Fibroblast of gingiva (primary cell): ENCODE results near the gene SERPINB5.
"Not testable (repeated sequence)": the region's sequence is repeated elsewhere in the genome, so short reads cannot be mapped to it uniquely, and the experiment has no call there.

Source experiments
- DNase-seq: peaks from one replicate; pipeline ENCODE4 v3.0.0-alpha.2; 2011; ENCODE audit warnings: low read depth

Gene SERPINB5, protein sequence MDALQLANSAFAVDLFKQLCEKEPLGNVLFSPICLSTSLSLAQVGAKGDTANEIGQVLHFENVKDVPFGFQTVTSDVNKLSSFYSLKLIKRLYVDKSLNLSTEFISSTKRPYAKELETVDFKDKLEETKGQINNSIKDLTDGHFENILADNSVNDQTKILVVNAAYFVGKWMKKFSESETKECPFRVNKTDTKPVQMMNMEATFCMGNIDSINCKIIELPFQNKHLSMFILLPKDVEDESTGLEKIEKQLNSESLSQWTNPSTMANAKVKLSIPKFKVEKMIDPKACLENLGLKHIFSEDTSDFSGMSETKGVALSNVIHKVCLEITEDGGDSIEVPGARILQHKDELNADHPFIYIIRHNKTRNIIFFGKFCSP

DNA sequence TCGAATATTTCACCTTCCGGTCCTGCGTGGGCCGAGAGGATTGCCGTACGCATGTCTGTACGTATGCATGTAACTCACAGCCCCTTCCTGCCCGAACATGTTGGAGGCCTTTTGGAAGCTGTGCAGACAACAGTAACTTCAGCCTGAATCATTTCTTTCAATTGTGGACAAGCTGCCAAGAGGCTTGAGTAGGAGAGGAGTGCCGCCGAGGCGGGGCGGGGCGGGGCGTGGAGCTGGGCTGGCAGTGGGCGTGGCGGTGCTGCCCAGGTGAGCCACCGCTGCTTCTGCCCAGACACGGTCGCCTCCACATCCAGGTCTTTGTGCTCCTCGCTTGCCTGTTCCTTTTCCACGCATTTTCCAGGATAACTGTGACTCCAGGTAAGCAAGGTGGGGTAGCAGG is at the start of gene SERPINB5:
TSS of gene SERPINB5 (plus strand) at position 291 of the 400 bp plus-strand sequence. CDS start 7,471 bp downstream, outside the sequence.
- no peak for DNase-seq

DNA sequence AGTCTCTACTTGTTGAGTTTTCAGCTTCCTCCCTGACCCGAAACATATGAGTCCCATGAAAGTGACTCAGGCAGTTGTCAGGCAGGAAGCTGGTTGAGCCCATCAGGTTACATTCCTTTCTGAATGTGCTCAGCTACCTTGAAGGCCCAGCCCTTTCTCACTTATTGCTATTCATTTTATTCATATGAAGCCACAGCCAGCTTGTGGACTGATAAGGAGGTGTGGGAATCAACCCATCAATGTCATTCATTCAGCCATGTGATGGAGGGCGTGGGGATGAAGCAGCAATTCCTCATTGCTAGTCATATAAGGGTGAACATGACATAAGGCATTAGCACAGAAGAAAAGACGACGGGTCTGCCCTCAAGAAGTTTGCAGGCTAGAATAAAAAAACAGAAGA is 49.2 kb upstream of the SERPINB5 start:
- no peak for DNase-seq

DNA sequence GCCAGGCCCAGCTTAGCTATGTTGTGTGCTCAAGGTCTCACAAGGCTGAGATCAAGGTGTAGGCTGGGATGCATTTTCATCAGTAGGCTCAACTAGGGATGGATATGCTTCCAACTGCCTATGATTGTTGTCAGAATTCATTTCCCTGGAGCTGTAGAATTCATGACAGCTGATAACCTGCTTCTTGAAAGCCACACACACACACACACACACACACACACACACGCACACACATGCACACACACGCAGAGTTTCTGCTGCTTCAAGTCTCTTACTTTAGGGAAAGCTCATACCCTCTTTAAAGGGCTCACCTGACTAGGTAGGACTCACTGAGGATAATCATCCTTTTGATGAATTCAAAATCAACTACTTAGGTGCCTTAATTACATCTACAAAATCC is 46.2 kb upstream of the SERPINB5 start:
- DNase-seq: no peak

DNA sequence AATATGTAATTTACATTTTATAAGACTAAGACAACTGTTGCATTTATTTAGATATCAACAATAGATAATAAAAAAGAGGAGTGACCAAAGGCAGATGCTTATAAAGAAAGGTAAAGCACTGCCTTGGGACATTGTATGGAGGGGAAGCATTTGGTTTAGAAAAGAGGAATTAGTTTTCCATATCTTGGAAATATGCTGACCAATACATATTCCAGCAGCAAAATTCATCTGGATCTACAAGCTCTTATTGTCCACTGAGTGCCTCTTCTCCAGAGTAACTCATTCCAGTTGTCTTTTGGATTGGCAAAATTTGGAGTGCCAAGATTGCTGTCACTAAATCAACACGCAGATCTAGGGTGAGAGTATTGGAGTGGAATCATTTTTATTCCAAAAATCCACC is 45.6 kb upstream of the SERPINB5 start:
- DNase-seq: no peak

DNA sequence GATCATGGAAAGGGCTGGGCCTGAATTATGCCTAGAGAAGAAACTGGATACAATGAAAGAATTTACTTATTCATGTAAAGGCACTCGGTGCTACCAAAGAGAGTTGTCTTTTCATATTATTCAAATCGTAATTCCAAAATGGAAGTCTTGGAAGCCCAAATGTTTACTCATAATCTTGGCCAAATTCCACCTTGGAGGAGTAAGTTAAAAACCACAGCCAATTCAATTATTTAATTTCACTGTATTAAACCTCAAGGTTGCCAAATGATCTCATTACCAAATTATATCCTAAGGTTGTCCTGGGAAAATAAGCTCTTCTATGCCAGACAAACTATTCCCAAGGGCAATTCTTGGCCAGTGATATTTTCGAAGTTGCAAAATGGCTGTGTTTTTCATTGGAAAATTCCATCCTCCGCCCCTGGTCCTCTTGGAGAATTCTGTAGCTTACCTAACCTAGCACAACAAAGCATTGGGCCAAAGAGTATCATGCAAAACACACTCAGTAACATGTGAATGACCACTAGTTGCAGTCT is 43.4 kb upstream of the SERPINB5 start:
- peak; percentile 67 for DNase-seq

DNA sequence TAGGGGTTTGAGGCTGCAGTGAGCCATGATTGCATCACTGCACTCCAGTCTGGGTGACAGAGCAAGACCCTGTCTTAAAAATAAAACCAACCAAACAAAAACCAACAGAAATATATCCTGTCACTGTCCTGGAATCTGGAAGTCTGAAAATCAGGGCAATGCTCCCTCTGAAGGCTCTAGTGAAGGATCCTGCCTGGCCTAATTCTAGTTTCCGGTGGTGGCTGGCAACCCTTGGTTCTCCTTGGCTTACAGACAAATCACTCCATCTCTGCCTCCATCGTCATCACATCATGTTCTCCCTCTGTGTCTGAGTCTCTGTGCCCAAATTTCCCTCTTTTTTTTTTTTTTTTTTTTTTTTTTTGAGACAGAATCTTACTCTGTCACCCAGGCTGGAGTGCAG is 38.6 kb upstream of the SERPINB5 start:
- peak; percentile 23 for DNase-seq

DNA sequence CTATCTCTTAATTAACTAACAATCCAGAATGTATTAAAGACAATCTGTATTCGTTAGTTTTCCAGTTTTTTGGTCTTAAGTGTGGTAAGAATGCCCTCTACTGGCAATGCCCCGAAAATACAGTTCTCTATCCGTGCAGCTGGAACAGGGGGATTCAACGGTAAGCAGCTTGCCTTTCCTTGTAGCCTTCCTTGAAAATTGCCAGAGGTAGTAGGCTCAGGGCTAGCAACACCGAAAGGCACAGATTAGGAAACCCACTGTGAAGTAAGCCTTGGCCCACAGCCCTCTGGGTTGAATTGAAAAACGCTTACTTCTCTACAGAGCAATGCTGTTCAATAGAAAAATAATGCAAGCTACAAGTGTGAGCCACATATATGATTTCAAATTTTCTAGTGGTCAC is 37.4 kb upstream of the SERPINB5 start:
- peak; percentile 54 for DNase-seq

DNA sequence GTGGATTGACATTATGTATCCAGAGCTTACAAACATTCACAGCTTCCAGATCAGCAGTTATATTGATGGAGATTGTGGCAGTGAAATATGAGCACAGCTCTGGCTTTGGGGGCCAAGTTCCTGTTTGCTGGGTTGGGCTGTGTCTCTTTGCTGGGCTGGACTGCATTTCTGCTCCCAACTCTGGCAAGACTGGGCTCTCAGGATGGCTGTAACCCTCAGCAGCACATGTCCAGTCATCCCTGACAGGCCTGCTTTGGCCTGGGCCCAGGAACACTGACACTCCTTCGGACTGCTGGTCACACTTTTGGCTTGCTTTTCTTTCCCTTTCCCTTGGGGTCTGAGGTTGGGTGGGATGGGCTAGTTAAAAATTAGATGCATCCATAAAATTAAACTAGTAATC is 36.5 kb upstream of the SERPINB5 start:
- peak; percentile 27 for DNase-seq

DNA sequence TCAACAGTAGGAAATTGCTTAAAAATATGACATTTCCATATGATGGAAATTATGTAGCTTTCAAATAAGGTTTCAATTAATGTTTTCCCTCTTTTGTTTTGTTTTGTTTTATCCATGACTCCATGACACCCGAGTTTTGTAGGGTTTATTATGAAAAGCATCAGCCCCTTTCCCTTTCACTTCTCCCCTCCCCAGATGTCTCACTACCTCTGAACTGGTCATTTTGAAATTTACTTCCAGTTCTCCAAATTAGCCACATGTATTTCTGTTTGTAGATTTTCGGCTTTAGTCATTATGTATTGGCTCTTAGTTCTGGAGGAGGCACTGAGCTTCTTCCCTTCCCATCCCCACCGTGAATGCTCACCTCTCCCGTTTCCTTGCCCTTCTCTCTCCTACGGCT is 35.9 kb upstream of the SERPINB5 start:
- DNase-seq: no peak

DNA sequence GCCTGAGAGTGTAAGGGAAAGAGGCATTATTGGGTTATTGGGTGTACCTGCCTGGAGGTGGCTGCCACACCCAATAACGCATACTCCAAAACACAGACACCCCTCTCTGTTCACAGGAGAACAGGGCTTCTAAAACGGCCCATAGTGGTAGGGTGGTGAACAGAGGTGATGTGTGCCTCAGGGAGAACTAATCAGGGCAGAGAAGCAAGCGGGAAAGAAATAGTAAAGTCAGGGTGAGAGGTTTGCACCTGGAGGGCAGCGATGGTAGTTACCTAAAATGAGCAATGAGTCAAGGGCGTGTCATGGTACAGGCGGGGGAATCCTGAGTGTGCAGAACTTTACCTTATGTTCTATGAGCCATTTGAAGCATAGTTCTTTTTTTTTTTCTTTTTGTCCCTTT is 32.9 kb upstream of the SERPINB5 start:
- no peak for DNase-seq

DNA sequence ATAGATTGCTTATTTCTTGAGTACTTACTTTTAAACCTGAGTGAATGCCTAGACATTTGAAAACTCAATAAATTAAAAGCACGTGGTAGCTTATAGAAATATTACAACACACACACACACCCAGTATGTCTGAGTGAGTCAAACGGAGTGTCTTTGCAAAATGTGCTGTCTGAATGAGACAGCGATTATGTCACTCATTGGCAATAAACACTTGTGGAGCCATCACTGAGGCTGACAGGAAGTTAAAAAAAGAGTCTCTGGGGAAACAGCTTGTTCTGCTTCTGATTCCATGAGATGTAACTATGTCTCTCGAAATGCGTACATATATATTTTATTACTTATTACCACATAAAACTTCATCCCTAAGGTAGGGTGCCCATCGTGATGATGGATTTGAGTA is 32.2 kb upstream of the SERPINB5 start:
- peak; percentile 72 for DNase-seq

DNA sequence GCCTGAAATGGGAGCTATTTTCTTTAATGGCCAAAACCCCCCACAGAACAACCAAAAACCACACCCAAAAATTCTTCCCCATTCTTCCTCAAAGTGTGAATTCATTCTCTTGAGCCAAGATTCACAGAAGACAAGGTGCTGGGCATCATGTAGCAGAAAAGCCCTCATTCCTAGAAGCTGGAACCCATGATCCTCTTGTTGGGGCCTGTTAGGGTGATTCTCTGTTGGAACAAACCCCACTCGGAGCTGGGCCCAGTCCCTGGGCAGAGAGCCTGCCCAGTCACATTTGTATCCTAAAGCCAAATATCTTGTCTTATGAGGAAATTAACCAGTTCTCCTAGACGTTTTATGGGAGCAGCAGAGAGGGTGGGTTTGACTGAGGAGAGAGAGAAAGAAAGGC is 31.7 kb upstream of the SERPINB5 start:
- no peak for DNase-seq

DNA sequence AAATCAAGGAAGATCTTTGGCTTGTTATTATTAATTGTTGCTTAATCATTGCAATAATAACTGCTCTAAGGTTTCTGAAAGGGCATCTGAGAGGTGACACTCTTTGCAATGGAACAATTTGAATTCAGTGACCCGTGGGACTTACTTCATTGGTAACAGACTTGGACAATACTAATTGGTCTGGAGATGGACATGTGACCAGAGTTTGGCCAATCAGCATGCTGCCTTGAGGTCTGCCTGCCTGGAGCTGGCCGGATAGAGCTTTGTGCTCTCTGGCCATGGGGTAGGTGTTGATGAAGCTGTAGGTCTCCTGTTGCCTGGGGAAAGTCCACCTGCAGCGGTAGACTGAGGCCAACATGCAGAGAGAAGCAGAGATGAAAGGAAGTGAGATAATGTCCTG is 30.5 kb upstream of the SERPINB5 start:
- DNase-seq: no peak

DNA sequence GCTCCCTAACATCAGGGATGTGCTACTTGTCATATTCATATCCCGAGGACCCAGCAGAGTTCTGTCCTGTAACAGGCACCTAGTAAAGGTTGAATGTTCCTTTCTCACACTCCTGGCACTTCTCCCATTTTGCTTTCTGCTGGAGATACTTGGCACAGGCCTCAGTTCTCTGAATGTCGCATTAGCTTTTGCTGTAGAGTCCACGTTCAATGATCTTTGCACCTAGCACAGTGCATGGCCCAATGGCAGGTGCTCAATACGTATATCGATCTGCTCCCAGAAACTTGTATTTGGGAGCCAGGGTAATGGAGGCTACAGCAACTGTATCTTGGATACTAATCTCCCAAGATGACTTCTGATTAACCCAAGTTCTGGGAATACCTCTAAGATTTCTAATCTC is 29.7 kb upstream of the SERPINB5 start:
- DNase-seq: no peak

DNA sequence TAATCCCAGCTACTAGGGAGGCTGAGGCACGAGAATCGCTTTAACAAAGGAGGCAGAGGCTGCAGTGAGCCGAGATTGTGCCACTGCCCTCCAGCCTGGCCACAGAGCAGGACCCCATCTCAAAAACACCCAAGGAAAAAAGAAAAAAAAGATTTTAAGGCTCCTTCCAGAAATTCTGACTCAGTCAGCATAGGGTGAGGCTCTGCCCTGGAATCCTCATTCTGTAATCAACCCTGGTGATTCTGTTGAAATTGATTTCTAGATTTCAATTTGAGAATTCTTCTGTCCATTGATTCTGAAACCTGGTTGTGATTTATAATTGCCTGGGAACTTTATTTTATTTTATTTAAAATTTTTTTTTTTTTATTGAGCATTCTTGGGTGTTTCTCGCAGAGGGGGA is 27.3 kb upstream of the SERPINB5 start:
- no peak for DNase-seq

DNA sequence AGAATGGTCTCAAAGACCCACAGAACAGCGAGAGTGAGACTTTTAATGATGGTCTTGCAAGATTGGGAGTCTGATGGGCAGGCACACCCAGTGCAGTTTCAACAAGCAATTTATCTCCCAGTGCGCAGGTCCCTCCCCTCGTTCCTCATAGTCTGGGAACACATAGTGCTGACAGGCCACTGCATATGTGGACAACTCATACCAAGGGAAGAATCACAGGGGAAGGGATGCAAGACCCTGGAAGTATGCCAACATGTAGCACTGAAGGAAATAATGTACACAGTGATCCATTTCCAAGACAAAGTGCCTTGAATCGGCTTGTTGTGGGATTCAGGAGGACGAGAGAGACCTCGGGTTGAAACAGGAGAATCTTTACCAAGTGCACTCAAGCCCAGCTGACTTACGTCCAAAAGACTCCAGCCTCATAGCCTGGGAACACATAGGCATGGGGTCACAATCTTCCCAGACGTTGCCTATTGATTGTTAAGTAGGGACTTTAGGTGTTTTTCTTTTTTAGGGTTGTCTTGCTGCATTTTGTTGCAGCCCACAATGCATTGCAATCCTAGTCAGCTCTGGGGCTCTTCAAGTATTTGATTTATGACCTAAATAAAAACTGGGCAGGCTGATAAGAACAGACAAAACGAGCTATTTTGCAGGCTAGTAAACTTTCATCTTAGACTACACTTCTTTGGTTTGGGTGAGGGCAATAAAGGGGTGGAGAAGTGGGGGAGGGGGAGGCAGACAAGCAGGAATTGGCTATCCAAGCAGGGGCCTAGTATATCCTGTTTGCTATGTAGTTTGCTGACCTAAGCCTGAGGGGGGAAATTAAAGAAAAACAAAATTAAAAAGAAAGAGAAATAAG is 24.7 kb upstream of the SERPINB5 start:
- no peak for DNase-seq

DNA sequence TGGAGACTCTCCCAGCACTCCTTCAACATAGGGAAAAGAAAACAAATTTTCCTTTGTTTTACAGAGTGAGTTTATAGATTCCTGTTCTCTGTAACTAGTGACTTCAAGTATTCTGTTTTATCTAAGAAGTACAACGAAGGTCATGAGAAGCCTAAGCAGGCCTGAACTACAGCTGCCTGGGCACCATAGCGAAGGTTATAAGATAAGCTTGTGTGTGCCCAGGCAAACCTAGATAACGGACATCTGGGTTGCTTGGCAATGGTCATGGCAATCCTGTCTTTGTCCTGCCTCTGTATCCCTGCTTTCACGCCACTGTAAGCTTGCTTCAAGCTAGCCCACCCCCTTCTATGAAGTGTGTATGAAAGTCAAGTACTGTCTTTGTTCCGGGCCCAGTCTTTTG is 24.0 kb upstream of the SERPINB5 start:
- DNase-seq: not testable (repeated sequence)

DNA sequence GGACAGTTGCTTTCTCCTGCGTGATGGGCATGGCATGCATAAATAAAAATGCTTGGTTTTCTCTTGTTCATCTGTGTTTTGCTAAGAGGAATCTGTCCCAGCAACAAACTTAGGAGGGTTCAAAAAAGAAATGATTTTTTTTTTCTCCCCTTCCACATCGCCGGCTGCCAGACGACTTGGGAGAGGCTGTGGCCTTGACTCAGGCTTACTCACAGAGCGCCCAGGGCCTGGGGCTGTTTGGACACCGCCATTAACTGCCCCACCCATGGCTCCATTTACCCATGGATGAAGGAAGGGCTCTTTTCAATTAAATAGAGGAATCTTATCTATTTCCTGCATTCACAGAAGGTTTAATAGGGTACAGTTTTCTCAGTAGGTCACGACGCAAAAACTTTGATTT is 22.3 kb upstream of the SERPINB5 start:
- DNase-seq: no peak

DNA sequence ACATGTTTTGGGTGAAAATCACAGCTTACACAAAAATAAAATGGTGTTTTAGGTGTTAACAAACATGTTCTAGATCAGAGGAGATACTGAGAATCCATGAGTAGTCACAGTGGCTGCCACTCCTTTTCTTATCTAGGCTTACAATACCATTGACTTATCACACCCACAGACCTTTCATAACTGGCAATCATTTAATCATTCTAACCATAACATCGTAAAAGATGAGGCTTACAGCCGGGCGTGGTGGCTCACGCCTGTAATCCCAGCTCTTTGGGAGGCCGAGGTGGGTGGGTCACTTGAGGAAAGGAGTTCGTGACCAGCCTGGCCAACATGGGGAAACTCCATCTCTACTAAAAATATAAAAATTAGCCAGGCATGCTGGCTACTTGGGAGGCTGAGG is 18.8 kb upstream of the SERPINB5 start:
- DNase-seq: no peak

DNA sequence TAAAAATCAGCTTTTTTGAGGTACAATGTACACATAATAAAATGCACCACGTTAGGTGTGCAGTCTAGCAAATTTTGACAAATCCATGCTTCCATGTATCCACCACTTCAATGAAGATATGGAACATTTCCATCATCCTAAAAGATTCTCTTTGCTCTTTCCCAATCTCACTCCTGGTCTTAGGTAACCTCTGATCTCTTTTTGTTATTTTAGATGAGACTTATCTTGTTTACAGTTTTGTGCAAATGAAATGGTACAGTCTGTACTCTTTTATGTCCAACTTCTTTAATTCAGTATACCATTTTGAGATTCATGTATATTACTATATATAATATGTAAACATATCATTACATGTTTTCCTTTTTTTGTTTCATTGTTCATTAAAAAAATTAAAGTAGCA is 16.3 kb upstream of the SERPINB5 start:
- DNase-seq: no peak

DNA sequence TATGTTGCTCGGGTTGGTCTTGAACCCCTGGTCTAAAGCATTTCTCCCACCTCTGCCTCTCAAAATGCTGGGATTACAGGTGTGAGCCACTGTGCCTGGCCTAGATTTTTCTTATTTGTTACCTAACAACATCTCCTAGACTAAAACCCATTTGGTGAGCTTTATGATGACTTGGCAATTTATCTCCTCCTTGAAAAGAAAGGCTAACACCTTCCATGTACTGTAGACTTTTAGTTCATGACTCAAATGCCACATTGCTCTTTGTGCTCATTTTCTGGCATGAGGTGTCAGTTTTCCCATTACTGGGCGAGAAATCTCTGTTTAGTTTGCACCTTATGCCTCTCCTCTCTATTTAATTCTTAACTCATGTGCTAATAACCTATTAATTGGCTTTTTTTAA is 12.3 kb upstream of the SERPINB5 start:
- DNase-seq: no peak

DNA sequence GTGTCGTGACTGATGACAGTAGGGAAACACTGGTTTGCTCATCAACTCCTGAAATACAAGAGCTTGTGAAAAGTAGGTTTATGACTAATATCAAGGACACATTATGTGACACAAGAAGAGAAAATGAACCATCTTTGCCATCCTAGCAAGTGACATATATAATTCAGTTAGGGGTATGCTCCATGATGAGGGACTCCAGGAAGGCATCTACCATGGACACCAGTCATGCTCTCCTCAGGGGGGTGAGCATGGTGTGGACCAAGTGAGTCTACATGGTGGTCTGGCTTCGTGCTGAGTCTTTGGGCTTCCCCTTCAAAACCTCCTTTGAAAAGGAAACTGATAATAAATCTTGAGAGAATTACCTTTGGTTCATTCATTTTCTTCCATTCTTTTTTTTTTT is 11.7 kb upstream of the SERPINB5 start:
- DNase-seq: no peak

DNA sequence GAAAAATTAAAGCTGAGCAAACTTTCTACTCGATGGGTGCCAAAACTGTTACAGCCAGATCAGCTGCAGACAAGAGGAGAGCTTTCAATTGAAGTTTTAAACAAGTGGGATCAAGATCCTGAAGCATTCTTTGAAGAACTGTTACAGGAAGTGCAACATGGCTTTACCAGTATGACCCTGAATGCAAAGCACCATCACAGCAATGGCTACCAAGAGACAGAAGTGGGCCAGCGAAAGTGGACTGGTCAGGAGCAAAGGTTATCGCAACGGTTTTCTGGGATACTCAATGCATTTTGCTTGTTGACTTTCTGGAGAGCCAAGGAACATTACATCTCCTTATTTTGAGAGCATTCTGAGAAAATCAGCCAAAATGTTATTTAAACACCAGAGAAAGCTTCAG is 9.1 kb upstream of the SERPINB5 start:
- DNase-seq: no peak
